Prostate gland (tissue), 2 donors: ENCODE results near the gene TMEM45A. TPM values are rescaled to one million over a fixed set of nuclear protein-coding genes. Genes with fewer than 3 reads are reported as not detected.
"Not testable (repeated sequence)": the region's sequence is repeated elsewhere in the genome, so short reads cannot be mapped to it uniquely, and the experiment has no call there.

Experiments
- DNase-seq: peaks from one replicate; pipeline ENCODE4 v3.0.0-alpha.2; 2019; ENCODE audit warnings: low spot score
- H3K27ac ChIP-seq, 2 donors: fragments of 200-600 bp; sonication (generic); 2 replicates each; pipeline ENCODE4 v1.5.1; 2017 to 2019
- H3K27me3 ChIP-seq: fragments of 200-600 bp; sonication (generic); replicated peaks from 2 replicates; pipeline ENCODE4 v1.5.1; 2019; ENCODE audit not compliant: insufficient read depth
- H3K36me3 ChIP-seq, 2 donors: fragments of 200-600 bp; sonication (generic); 1 replicate in 1 of 2; 2 replicates in 1 of 2; pipeline versions ENCODE4 v1.5.1 to v1.8.1; 2017 to 2019
- H3K4me1 ChIP-seq: fragments of 200-600 bp; sonication (generic); replicated peaks from 2 replicates; pipeline ENCODE4 v1.5.1; 2019
- H3K4me3 ChIP-seq, 2 donors: fragments of 200-600 bp; sonication (generic); 2 replicates each; pipeline ENCODE4 v1.5.1; 2017 to 2019
- H3K9me3 ChIP-seq: fragments of 200-600 bp; sonication (generic); 2 replicates; pipeline ENCODE4 v1.5.1; 2017
- CTCF ChIP-seq, 4 experiments: fragments of 200-600 bp in 2 of 4; fragments of 450-650 bp in 2 of 4; sonication (generic) in 2 of 4; IDR thresholded peaks; 1 replicate in 3 of 4; 2 replicates in 1 of 4; pipeline ENCODE4 v1.5.1; 2016 to 2019; ENCODE audit warnings: antibody characterized with exemption in 4 of 4, mild to moderate bottlenecking in 2 of 4, moderate library complexity in 2 of 4
- POLR2A ChIP-seq: fragments of 450-650 bp; IDR thresholded peaks from one replicate; pipeline ENCODE4 v1.6.1; 2016; ENCODE audit warnings: antibody characterized with exemption, mild to moderate bottlenecking
- POLR2AphosphoS5 ChIP-seq: sonication (generic); formaldehyde crosslinking; IDR thresholded peaks from one replicate; pipeline ENCODE4 v1.6.1; 2017; ENCODE audit warnings: antibody characterized with exemption
- WGBS: methylation state at CpG from one replicate; pipeline ENCODE4 v1.1.5; 2018; 5-methylcytosine and 5-hydroxymethylcytosine counted together
- intact Hi-C: fragments of 100-400 bp; cut with DNase I; formaldehyde crosslinking; loops from one replicate; pipeline ENCODE4 v1.14.2; 2022
- total RNA-seq, 2 donors: library from RNA; depleted of rRNA; stranded (reverse); fragments of >200 nt; gene quantifications; one replicate each; pipeline ENCODE4 v1.1.0, GENCODE V29; 2016

The TMEM45A gene
- total RNA-seq, 2 donors from 2014 or later = 6.3 to 11.8 TPM

- H3K27me3 ChIP-seq = no peaks in the 10 kb centered on the region
- no peaks in the 10 kb centered on the region for H3K4me1 ChIP-seq
- no peak for DNase-seq
- H3K9me3 ChIP-seq = no peaks in the 10 kb centered on the region
- intact Hi-C loops = no loop called here
- TF ChIP-seq POLR2AphosphoS5 (no peak), POLR2A (no peak), CTCF (IDR thresholded peaks at IDR 0.05) (no peak)
- 100% methylated on average over 1 of the region's 1 CpG for WGBS
- H3K27ac ChIP-seq = no peak overlapping the region
- no peak overlapping the region for H3K4me3 ChIP-seq
- no peaks in the 10 kb centered on the region for H3K36me3 ChIP-seq
Measured at GRCh38 chr3:100535610-100535943, 43.2 kb downstream of the TMEM45A start.

GRCh38 chr3:100536093-100536492, 43.7 kb downstream of the TMEM45A start:
- Histone ChIP-seq H3K4me1 (no peaks in the 10 kb centered on the region), H3K9me3 (no peaks in the 10 kb centered on the region), H3K27ac (no peak overlapping the region), H3K4me3 (no peak overlapping the region), H3K27me3 (no peaks in the 10 kb centered on the region), H3K36me3 (no peaks in the 10 kb centered on the region)
- DNase-seq = no peak
- 91% methylated on average over 2 of the region's 2 CpGs for WGBS
- TF ChIP-seq POLR2A = no peak
- TF ChIP-seq POLR2AphosphoS5 = no peak
- no peak for TF ChIP-seq CTCF (IDR thresholded peaks at IDR 0.05)
- intact Hi-C loops = no loop called here

GRCh38 chr3:100537646-100538338, 45.4 kb downstream of the TMEM45A start:
- intact Hi-C loops = no loop called here
- Histone ChIP-seq H3K27me3 (no peaks in the 10 kb centered on the region), H3K27ac (no peak overlapping the region), H3K9me3 (no peaks in the 10 kb centered on the region), H3K36me3 (no peaks in the 10 kb centered on the region), H3K4me3 (no peak overlapping the region), H3K4me1 (no peaks in the 10 kb centered on the region)
- no peak for DNase-seq
- TF ChIP-seq POLR2A (no peak), CTCF (IDR thresholded peaks at IDR 0.05) (no peak)
- WGBS = 90% methylated on average over 5 of the region's 5 CpGs

DNA sequence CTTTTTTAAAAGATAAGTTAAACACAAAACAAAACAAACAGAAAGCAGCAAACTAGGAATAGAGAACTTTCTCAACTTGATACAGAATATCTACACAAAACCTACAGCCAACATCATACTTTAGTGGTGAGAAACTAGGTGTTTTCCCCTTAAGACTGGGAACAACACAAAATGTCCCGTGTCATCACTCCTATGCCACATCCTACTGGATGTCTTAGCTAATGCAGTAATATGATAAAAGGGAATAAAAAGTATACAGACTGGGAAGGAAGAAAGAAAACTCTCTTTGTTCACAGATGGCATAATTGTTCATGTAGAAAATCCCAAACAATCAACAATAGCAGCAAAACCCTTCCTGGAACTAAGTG, 45.9 kb downstream of the TMEM45A start:
- intact Hi-C loops = no loop called here
- TF ChIP-seq POLR2AphosphoS5 = no peak
- no peak for TF ChIP-seq CTCF (IDR thresholded peaks at IDR 0.05)
- no peak for TF ChIP-seq POLR2A
- Histone ChIP-seq H3K36me3 (no peaks in the 10 kb centered on the region), H3K27ac (no peak overlapping the region), H3K27me3 (no peaks in the 10 kb centered on the region), H3K4me1 (no peaks in the 10 kb centered on the region), H3K4me3 (no peak overlapping the region), H3K9me3 (no peaks in the 10 kb centered on the region)
- DNase-seq = no peak
- WGBS = 92% methylated on average over 1 of the region's 1 CpG

DNA sequence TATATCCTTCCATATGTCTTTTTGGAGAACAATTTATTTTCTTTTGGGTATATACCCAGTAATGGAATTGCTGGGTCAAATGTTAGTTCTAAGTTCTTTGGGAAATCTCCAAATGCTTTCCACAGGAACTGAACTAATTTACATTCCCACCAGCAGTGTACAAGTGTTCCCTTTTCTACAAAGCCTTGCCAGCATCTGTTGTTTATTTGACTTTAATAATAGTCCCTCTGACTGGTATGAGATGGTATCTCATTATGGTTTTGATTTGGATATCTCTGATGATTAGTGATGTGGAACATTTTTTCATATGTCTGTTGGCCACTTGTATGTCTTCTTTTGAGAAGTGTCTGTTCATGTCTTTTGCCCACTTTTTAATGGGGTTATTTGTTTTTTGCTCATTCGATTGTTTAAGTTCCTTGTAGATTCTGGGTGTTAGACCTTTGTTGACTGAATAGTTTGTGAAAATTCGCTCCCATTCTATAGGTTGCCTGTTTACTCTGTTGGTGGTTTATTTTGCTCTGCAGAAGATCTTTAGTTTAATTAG, 48.4 kb downstream of the TMEM45A start:
- H3K36me3 ChIP-seq = no peaks in the 10 kb centered on the region
- H3K4me1 ChIP-seq = no peaks in the 10 kb centered on the region
- intact Hi-C loops = no loop called here
- WGBS = 95% methylated on average over 2 of the region's 2 CpGs
- H3K9me3 ChIP-seq = no peaks in the 10 kb centered on the region
- no peak for TF ChIP-seq POLR2AphosphoS5
- no peak for TF ChIP-seq POLR2A
- no peak for TF ChIP-seq CTCF (IDR thresholded peaks at IDR 0.05)
- no peaks in the 10 kb centered on the region for H3K27me3 ChIP-seq
- no peak for DNase-seq
- H3K27ac ChIP-seq = no peak overlapping the region
- no peak overlapping the region for H3K4me3 ChIP-seq

GRCh38 chr3:100541428-100541827, 49.0 kb downstream of the TMEM45A start:
- H3K4me1 ChIP-seq, intact Hi-C loops, H3K27ac ChIP-seq, H3K27me3 ChIP-seq, H3K36me3 ChIP-seq, H3K4me3 ChIP-seq, H3K9me3 ChIP-seq, DNase-seq: not testable (repeated sequence)
- WGBS = 93% methylated on average over 3 of the region's 3 CpGs
